Measurements from ENCODE around the gene AGPAT4.
"Not testable (repeated sequence)": the region's sequence is repeated elsewhere in the genome, so short reads cannot be mapped to it uniquely, and the experiment has no call there.

The AGPAT4 gene, protein sequence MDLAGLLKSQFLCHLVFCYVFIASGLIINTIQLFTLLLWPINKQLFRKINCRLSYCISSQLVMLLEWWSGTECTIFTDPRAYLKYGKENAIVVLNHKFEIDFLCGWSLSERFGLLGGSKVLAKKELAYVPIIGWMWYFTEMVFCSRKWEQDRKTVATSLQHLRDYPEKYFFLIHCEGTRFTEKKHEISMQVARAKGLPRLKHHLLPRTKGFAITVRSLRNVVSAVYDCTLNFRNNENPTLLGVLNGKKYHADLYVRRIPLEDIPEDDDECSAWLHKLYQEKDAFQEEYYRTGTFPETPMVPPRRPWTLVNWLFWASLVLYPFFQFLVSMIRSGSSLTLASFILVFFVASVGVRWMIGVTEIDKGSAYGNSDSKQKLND

DNA sequence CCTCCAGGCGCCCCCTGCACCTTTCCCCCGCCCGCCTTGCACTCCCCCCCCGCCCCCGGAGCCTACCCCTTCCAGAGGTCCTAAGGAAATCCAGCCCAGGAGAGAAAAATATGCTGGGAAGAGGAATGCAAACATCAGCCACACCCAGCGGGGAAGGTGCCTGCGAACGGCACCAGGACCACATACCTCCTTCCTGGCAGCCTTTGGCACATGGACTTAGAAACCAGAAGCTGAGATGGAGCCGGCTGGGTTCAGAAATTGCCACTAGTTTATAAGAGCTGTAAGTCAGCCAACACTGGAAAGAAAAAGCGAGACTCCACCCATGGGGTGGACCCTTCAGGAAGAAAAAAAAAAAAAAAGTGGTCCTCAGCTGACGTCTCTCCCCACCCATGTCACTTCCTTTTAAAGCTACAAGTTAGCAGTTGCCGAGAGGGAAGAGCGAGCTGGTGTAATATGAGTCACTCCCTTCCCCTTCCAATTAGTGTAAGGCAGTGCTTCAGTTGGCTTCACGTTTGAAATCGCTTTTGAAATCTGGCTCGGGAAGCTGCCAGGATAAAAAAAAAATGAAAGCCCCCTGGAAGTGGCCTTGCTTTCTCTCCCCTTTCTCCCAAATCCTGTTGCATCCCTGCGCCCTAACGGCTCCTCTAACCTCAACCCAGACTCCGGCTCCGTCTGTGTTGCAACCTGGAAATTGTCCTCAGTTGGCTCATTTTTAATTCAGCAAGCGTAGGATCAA is at the start of gene AGPAT4:
AGPAT4 (minus strand) TSS at position 310 of the 736 bp plus-strand sequence. CDS start 41,848 bp downstream, outside the sequence.
- Mint-ChIP-seq H3K27ac (peak within 1 kb of the TSS; percentile 99), H3K4me1 (peaks cover 41% of the 10 kb centered on the region), H3K36me3 (ENCODE audit: low read depth) (peaks cover 21% of the 10 kb centered on the region), H3K9me3 (peaks cover 8% of the 10 kb centered on the region), H3K4me3 (peak within 1 kb of the TSS; percentile 98), H3K27me3 (ENCODE audit: low read depth, poor library complexity) (no peaks in the 10 kb centered on the region)
- DNase-seq = peak; percentile 64
- TF ChIP-seq, protein P1, sequence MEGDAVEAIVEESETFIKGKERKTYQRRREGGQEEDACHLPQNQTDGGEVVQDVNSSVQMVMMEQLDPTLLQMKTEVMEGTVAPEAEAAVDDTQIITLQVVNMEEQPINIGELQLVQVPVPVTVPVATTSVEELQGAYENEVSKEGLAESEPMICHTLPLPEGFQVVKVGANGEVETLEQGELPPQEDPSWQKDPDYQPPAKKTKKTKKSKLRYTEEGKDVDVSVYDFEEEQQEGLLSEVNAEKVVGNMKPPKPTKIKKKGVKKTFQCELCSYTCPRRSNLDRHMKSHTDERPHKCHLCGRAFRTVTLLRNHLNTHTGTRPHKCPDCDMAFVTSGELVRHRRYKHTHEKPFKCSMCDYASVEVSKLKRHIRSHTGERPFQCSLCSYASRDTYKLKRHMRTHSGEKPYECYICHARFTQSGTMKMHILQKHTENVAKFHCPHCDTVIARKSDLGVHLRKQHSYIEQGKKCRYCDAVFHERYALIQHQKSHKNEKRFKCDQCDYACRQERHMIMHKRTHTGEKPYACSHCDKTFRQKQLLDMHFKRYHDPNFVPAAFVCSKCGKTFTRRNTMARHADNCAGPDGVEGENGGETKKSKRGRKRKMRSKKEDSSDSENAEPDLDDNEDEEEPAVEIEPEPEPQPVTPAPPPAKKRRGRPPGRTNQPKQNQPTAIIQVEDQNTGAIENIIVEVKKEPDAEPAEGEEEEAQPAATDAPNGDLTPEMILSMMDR (IDR thresholded peaks at IDR 0.05) = no peak

DNA sequence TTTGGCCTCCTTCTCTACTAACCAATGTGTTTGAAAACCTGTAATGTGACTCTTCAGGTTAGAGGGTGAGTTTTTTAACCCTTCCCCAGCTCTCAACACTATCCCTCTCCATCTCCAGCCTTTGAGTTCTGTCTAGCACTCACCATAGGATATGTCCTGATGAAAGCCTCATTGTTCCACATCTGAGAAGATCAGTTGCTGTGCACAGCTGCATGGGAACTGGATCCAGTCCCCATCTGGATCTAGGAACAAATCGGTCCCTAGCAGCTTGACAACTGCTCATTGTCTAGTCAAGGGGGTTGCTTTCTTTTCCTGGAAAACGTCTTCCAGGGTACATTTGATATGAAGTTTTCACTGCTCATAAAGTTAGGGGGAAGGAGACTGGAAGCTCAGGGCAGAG is 45.4 kb upstream of the AGPAT4 start:
- TF ChIP-seq, protein P1 (IDR thresholded peaks at IDR 0.05) = no peak
- H3K27ac Mint-ChIP-seq = no peak overlapping the region
- peaks cover 29% of the 10 kb centered on the region for H3K9me3 Mint-ChIP-seq
- H3K4me3 Mint-ChIP-seq = no peak overlapping the region
- peaks cover 1% of the 10 kb centered on the region for H3K27me3 Mint-ChIP-seq (ENCODE audit: low read depth, poor library complexity)
- DNase-seq = no peak
- no peaks in the 10 kb centered on the region for H3K36me3 Mint-ChIP-seq (ENCODE audit: low read depth)
- H3K4me1 Mint-ChIP-seq = peaks cover 14% of the 10 kb centered on the region

DNA sequence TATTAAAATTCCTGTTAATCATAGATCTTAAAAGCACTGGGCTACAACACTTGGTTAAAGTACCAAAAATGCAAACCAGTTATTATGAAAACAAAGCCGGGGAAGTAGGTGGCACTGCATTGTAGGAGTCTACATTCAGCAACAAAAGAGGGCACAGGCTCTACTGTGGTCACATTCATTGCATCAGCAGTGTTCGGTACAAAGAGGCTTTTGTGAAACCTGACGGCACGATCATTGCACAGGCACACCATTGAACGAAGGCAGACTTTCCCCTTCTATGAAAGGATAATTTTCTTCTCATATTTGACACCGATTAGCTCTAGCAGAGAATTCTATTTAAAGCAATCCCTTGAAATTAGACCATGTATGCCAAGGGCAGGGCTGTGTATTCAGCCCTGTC is 44.6 kb upstream of the AGPAT4 start:
- H3K4me3 Mint-ChIP-seq = no peak overlapping the region
- no peak for DNase-seq
- no peaks in the 10 kb centered on the region for H3K36me3 Mint-ChIP-seq (ENCODE audit: low read depth)
- peaks cover 4% of the 10 kb centered on the region for H3K27me3 Mint-ChIP-seq (ENCODE audit: low read depth, poor library complexity)
- TF ChIP-seq, protein P1 (IDR thresholded peaks at IDR 0.05) = no peak
- H3K9me3 Mint-ChIP-seq = peaks cover 26% of the 10 kb centered on the region
- no peak overlapping the region for H3K27ac Mint-ChIP-seq
- peaks cover 14% of the 10 kb centered on the region for H3K4me1 Mint-ChIP-seq

DNA sequence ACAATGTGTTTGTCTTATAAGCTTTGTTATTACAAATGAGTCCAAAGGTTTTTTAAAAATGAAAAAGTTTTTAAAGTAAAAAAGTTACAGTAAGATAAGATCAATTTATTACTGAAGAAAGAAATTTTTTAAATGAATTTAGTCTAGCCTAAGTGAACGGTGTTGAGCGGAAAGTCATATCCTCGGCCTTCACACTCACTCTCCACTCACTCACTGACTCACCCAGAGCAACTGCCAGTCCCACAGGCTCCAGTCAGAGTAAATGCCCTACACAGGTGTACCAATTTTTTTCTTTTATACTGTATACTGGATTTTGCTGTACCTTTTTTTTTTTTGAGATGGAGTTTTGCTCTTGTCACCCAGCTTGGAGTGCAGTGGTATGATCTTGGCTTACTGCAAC is 42.7 kb upstream of the AGPAT4 start:
- TF ChIP-seq, protein P1 (IDR thresholded peaks at IDR 0.05) = no peak
- Mint-ChIP-seq H3K27ac (no peak overlapping the region), H3K27me3 (ENCODE audit: low read depth, poor library complexity) (peaks cover 4% of the 10 kb centered on the region), H3K4me3 (no peak overlapping the region), H3K36me3 (ENCODE audit: low read depth) (no peaks in the 10 kb centered on the region), H3K4me1 (peaks cover 14% of the 10 kb centered on the region), H3K9me3 (peaks cover 14% of the 10 kb centered on the region)
- DNase-seq = no peak

DNA sequence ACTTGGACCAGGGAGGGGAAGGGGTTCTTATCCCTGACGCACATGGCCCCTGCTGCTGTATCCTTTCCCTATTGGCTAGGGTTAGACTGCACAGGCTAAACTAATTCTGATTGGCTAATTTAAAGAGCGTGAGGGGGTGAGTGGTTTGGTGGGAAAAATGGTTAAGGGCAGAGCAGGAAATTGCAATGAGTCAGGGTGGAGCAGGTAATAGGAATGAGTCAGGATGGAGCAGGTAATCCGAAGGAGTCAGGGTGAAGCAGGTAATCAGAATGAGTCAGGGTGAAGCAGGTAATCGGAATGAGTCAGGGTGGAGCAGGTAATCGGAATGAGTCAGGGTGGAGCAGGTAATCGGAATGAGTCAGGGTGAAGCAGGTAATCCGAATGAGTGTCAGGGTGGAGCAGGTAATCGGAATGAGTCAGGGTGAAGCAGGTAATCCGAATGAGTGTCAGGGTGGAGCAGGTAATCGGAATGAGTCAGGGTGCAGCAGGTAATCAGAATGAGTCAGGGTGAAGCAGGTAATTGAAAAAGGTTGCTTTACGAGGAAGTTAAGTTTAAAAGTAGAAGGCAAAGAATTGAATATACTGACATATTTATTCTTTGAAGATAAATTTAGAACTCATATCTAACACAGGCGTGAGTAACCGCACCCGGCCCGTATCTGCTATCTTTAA is 41.5 kb upstream of the AGPAT4 start:
- not testable (repeated sequence) for H3K27ac Mint-ChIP-seq; H3K36me3 Mint-ChIP-seq (ENCODE audit: low read depth); DNase-seq; H3K27me3 Mint-ChIP-seq (ENCODE audit: low read depth, poor library complexity); H3K4me3 Mint-ChIP-seq
- Mint-ChIP-seq H3K9me3 (peaks cover 14% of the 10 kb centered on the region), H3K4me1 (peaks cover 14% of the 10 kb centered on the region)

DNA sequence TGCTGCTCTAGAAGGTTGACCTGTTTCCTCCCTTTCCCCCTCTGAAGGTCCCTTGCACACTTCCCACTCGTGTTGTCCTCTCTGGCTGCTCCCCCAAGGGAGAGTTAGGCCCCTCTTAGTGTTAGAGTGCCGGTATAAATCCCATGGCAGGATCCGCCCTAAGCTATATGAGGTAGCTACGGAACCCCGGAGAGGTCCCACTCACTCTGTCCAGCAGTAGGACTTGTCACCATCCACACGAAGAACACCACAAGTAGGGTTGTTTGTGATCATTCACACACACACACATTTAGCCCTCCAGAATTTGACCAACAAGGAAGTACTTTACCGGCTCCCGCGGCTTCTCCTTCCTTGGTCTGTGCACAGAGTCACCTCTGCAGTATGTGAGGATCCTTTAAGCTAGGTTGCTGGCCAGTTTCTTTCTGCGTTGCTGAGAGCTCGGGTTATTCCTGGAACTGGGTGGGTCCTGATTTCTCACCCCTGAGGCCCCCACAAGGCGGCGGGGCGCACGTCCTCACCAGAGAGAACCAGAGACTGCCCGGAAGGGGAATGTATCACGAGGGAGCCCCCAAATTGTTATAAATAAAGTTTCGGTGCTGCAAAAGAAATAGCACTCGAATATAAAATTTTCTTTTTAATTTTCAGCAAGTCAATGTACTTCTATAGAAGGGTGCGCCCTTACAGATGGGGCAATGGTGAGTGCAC is 40.8 kb upstream of the AGPAT4 start:
- not testable (repeated sequence) for H3K36me3 Mint-ChIP-seq (ENCODE audit: low read depth)
- Mint-ChIP-seq H3K9me3 (peaks cover 14% of the 10 kb centered on the region), H3K4me1 (peaks cover 14% of the 10 kb centered on the region)

More for the DNA sequence above, 40.8 kb upstream of the AGPAT4 start:
- H3K4me3 Mint-ChIP-seq; DNase-seq; H3K27me3 Mint-ChIP-seq (ENCODE audit: low read depth, poor library complexity); H3K27ac Mint-ChIP-seq: not testable (repeated sequence)

All from nephron progenitor cell (in vitro differentiated cells).